PFSK-1 (cell line): ENCODE results near the gene GFRA4.

Source experiments
- POLR2AphosphoS5 ChIP-seq: IDR thresholded peaks from 2 replicates; pipeline ENCODE4 v1.6.1; 2012; ENCODE audit warnings: low read depth, mild to moderate bottlenecking, control low read depth, low read length, moderate library complexity
- SIN3A ChIP-seq: IDR thresholded peaks from 2 replicates; pipeline ENCODE4 v1.6.1; 2012; ENCODE audit warnings: mild to moderate bottlenecking, low read length, moderate library complexity, borderline replicate concordance; ENCODE audit not compliant: insufficient read depth
- TAF1 ChIP-seq: IDR thresholded peaks from 2 replicates; pipeline ENCODE4 v1.6.1; 2012; ENCODE audit warnings: low read length, control low read depth, borderline replicate concordance; ENCODE audit not compliant: insufficient read depth

DNA sequence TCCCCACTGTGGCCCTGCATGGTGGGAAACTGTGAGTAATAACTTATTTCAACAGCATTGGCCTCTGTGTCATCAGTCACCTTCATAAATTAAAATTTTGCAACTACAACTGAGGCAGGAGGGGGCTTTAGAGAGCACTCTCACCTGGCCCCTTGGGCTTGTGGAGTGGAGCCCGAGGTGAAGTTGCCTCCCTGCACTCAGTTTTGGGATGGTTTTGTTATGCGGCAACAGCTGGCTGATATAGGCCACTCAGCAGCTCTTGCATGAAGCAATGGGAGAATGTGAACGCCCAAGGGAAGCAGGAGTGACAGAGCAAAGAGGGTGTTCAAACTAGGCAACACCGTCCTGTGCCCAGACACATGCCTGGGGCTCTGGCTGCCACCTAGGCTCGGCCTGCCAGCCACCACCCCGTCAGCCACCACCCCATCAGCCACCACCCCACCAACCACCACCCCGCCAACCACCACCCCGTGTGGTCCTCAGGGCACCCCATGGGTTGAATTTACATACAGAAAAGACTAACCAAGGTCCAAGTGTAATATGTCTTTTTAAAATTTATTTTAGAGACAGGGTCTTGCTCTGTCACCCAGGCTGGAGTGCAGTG is 4.3 kb upstream of the GFRA4 start:
- no peak for TF ChIP-seq TAF1
- TF ChIP-seq SIN3A: no peak
- TF ChIP-seq POLR2AphosphoS5: no peak
